K562 (cell line): ENCODE data around the gene NDUFV3. TPM values are rescaled to one million over a fixed set of nuclear protein-coding genes. Genes with fewer than 3 reads are reported as not detected.

ENCODE experiments used
- ARID4B ChIP-seq: sonication (generic); formaldehyde crosslinking; IDR thresholded peaks from 2 replicates; pipeline ENCODE4 v1.8.0; 2022; ENCODE audit warnings: mild to moderate bottlenecking, missing genetic modification reagents
- NFE2L1 ChIP-seq: fragments of 450-650 bp; IDR thresholded peaks from 2 replicates; pipeline ENCODE4 v1.6.1; 2016; ENCODE audit warnings: missing genetic modification characterization, low read depth, mild to moderate bottlenecking, missing compliant biosample characterization, moderate library complexity, borderline replicate concordance
- NFIC ChIP-seq: fragments of 450-650 bp; IDR thresholded peaks from 2 replicates; pipeline ENCODE4 v1.6.1; 2017; ENCODE audit warnings: mild to moderate bottlenecking, inconsistent platforms
- NR4A1 ChIP-seq, 2 experiments: fragments of 250-450 bp in 1 of 2; fragments of 450-650 bp in 1 of 2; sonication (Bioruptor Pico) in 1 of 2; IDR thresholded peaks; 2 replicates each; pipeline versions ENCODE4 v1.4.0 to v1.6.1; 2016 to 2020; ENCODE audit warnings: mild to moderate bottlenecking in 2 of 2, missing compliant biosample characterization in 1 of 2, missing genetic modification characterization in 1 of 2, moderate library complexity in 1 of 2
- POLR2A ChIP-seq: fragments of 450-650 bp; conservative IDR thresholded peaks from 2 replicates; pipeline ENCODE4 v1.6.1; 2016
- RBM34 ChIP-seq: fragments of 200-400 bp; formaldehyde crosslinking; IDR thresholded peaks from 2 replicates; pipeline ENCODE4 v1.6.1; 2018; ENCODE audit warnings: low read length, borderline replicate concordance; ENCODE audit not compliant: insufficient read depth
- SPI1 ChIP-seq: IDR thresholded peaks from 2 replicates; pipeline ENCODE4 v1.6.1; 2011; ENCODE audit warnings: low read depth, low read length, control low read depth, borderline replicate concordance
- SREBF2 ChIP-seq: sonication (generic); formaldehyde crosslinking; IDR thresholded peaks from 2 replicates; pipeline ENCODE4 v1.4.0; 2020; ENCODE audit warnings: mild to moderate bottlenecking, missing genetic modification reagents
- ZBTB9 ChIP-seq: fragments of 450-650 bp; formaldehyde crosslinking; IDR thresholded peaks from 2 replicates; pipeline ENCODE4 v1.4.0; 2020; ENCODE audit warnings: mild to moderate bottlenecking, moderate library complexity
- ZNF76 ChIP-seq: fragments of 250-450 bp; sonication (Bioruptor Pico); IDR thresholded peaks from 2 replicates; pipeline ENCODE4 v1.4.0; 2020; ENCODE audit warnings: mild to moderate bottlenecking, moderate library complexity, borderline replicate concordance
- polyA plus RNA-seq, 8 experiments: library from polyadenylated mRNA; depleted of rRNA in 4 of 8; stranded (reverse) in 5 of 8; unstranded in 3 of 8; fragments of >200 nt; fragmentation: Nextera tagmentation in 2 of 8; fragmentation: Illumina TruSeq in 1 of 8; extraction: Ambion mirVana in 2 of 8; extraction: Trizol in 1 of 8; gene quantifications; 2 replicates each; pipeline versions ENCODE4 v1.2.1 to v1.2.3, GENCODE V29; 2011 to 2014; ENCODE audit warnings: inconsistent platforms in 1 of 8, missing spikeins in 1 of 8
- total RNA-seq, 7 experiments: library from RNA; depleted of rRNA in 6 of 7; stranded (reverse); fragments of >200 nt in 6 of 7; fragmentation: Illumina TruSeq in 2 of 7; extraction: Trizol in 2 of 7; gene quantifications; 2 replicates each; pipeline versions ENCODE4 v1.2.1 to v1.2.3, GENCODE V29; 2011 to 2021; ENCODE audit warnings: low replicate concordance in 1 of 7
- TF ChIP-seq, protein P1 (sequence below): sonication (generic); formaldehyde crosslinking; IDR thresholded peaks from 2 replicates; pipeline ENCODE4 v1.8.1; 2022; ENCODE audit warnings: missing genetic modification reagents
- TF ChIP-seq, protein P2 (sequence below), 2 experiments: IDR thresholded peaks; 2 replicates each; pipeline ENCODE4 v1.6.1; 2012; ENCODE audit warnings: improper control_type of control experiment in 2 of 2, low read depth in 2 of 2, low read length in 2 of 2, borderline replicate concordance in 1 of 2

Gene NDUFV3
- total and polyA plus RNA-seq, 9 of the 15 experiments (the other 6 are each of a cell fraction or from before 2014, with no cell fraction given), result 19.1 to 87.8 (median 74.3) TPM

- TF ChIP-seq, protein P1, sequence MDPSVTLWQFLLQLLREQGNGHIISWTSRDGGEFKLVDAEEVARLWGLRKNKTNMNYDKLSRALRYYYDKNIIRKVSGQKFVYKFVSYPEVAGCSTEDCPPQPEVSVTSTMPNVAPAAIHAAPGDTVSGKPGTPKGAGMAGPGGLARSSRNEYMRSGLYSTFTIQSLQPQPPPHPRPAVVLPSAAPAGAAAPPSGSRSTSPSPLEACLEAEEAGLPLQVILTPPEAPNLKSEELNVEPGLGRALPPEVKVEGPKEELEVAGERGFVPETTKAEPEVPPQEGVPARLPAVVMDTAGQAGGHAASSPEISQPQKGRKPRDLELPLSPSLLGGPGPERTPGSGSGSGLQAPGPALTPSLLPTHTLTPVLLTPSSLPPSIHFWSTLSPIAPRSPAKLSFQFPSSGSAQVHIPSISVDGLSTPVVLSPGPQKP, result no peak
- no peak; the same call in 1 of the 2 replicates for TF ChIP-seq ZNF76
- peak; percentile 32; the same call in 1 of the 2 replicates for TF ChIP-seq NFIC
- TF ChIP-seq RBM34, result no peak
- TF ChIP-seq SREBF2 (CRISPR knock-in tag), result no peak
- TF ChIP-seq, protein P2, sequence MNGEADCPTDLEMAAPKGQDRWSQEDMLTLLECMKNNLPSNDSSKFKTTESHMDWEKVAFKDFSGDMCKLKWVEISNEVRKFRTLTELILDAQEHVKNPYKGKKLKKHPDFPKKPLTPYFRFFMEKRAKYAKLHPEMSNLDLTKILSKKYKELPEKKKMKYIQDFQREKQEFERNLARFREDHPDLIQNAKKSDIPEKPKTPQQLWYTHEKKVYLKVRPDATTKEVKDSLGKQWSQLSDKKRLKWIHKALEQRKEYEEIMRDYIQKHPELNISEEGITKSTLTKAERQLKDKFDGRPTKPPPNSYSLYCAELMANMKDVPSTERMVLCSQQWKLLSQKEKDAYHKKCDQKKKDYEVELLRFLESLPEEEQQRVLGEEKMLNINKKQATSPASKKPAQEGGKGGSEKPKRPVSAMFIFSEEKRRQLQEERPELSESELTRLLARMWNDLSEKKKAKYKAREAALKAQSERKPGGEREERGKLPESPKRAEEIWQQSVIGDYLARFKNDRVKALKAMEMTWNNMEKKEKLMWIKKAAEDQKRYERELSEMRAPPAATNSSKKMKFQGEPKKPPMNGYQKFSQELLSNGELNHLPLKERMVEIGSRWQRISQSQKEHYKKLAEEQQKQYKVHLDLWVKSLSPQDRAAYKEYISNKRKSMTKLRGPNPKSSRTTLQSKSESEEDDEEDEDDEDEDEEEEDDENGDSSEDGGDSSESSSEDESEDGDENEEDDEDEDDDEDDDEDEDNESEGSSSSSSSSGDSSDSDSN (IDR thresholded peaks at IDR 0.05; ENCODE audit: borderline replicate concordance in 1 of 2, low read depth in 2 of 2, low read length in 2 of 2), result peak in 1 of 2 experiments; percentile 48; a peak in 1 of 4 replicates
- TF ChIP-seq NFE2L1 (tag), result no peak
- TF ChIP-seq ARID4B (CRISPR knock-in tag), result peak; percentile 100
- TF ChIP-seq POLR2A, result peak; percentile 97
- peak; percentile 13; the same call in 1 of the 2 replicates for TF ChIP-seq ZBTB9 (CRISPR knock-in tag)
- peak; percentile 8; the same call in 1 of the 2 replicates for TF ChIP-seq SPI1
- no peak for TF ChIP-seq NR4A1 (CRISPR knock-in tag; IDR thresholded peaks at IDR 0.05)
- TF ChIP-seq NR4A1 (tag; IDR thresholded peaks at IDR 0.05), result no peak
These were observed 13.9 kb upstream of the NDUFV3 start, which contains the start of gene WDR4 (continued) for GRCh38 chr21:42878993-42879787.
